GM12875 (cell line): ENCODE results near the gene PLCG2.

Source experiments
- H3K4me3 ChIP-seq: one replicate; pipeline ENCODE4 v1.5.1; 2011; ENCODE audit warnings: low read depth, low read length, control low read depth
- TF ChIP-seq, protein P1 (sequence below): IDR thresholded peaks from 2 replicates; pipeline ENCODE4 v1.5.1; 2011; ENCODE audit warnings: low read depth, mild to moderate bottlenecking, control low read depth, inconsistent platforms, low read length, moderate library complexity, borderline replicate concordance; ENCODE audit not compliant: insufficient read depth

Gene PLCG2

DNA sequence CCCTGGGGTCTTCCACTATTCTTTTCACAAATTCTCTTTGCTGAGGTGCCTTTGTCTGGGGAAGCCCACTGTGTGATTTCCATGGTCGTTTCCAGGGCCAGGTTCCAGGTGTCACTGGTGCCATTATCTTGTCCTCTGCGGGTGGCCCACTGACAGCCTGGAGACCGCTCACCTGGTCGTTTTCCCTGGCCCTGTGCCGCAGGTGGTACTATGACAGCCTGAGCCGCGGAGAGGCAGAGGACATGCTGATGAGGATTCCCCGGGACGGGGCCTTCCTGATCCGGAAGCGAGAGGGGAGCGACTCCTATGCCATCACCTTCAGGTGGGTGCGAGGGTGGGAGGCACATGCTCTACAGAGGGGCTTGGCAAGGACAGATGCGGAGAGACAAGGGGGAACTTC is 133.3 kb downstream of the PLCG2 start:
- no peak overlapping the region for H3K4me3 ChIP-seq
- TF ChIP-seq, protein P1, sequence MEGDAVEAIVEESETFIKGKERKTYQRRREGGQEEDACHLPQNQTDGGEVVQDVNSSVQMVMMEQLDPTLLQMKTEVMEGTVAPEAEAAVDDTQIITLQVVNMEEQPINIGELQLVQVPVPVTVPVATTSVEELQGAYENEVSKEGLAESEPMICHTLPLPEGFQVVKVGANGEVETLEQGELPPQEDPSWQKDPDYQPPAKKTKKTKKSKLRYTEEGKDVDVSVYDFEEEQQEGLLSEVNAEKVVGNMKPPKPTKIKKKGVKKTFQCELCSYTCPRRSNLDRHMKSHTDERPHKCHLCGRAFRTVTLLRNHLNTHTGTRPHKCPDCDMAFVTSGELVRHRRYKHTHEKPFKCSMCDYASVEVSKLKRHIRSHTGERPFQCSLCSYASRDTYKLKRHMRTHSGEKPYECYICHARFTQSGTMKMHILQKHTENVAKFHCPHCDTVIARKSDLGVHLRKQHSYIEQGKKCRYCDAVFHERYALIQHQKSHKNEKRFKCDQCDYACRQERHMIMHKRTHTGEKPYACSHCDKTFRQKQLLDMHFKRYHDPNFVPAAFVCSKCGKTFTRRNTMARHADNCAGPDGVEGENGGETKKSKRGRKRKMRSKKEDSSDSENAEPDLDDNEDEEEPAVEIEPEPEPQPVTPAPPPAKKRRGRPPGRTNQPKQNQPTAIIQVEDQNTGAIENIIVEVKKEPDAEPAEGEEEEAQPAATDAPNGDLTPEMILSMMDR, result no peak

DNA sequence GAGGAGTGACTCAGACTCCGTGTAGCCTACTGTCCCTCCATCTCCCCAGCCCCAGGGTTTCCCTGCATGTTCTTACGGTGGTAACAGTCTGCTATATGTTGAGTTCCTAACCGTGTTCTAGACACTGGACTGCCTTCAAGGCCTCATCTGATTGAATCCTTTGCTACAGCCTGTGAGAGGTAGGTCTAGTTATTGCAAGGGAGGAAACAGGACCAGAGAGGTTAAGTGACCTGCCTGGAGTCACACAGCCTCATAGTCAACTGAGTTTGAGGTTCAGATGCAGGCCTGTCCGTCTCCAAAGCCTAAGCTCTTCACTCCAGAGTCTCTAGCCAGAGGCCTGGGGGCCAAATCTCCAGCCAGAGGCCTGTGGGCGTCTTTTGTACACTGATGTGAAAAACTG is 134.1 kb downstream of the PLCG2 start:
- TF ChIP-seq, protein P1, result no peak

DNA sequence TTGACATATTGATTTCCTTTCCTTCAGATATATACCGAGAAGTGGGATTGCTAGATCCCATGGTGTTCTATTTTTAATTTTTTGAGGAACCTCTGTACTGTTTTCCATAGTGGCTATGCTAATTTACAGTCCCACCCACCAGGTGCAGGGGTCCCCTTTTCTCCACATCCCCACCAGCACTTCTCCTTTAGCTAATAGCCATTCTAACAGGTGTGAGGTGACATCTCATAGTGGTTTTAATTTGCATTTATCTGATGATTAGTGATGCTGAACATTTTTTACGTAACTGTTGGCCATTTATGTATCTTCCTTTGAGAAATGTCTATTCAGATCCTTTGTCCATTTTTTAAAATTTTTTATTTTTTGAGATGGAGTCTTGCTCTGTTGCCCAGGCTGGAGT is 138.3 kb downstream of the PLCG2 start:
- no peak overlapping the region for H3K4me3 ChIP-seq
- TF ChIP-seq, protein P1, result no peak

More for the DNA sequence above, 134.1 kb downstream of the PLCG2 start:
- no peak overlapping the region for H3K4me3 ChIP-seq

DNA sequence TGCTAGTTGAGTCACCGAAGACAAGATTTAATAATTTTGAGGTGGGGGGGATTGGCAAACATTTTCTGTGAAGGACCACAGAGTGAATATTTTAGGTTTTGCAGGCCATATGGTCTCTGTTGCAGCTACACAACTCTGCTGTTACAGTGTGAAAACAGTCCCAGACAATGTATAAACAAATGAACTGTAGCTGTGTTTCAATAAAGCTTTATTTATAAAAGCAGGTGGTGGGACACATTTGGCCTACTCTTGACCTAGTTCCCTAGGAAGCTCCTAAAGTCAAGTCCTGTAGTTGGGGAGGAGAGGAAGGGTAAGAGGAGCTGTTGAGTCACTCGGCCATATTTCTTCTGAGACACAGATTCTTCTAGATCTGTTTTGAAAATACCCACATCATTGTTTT is 139.8 kb downstream of the PLCG2 start:
- no peak overlapping the region for H3K4me3 ChIP-seq
- TF ChIP-seq, protein P1, result no peak

DNA sequence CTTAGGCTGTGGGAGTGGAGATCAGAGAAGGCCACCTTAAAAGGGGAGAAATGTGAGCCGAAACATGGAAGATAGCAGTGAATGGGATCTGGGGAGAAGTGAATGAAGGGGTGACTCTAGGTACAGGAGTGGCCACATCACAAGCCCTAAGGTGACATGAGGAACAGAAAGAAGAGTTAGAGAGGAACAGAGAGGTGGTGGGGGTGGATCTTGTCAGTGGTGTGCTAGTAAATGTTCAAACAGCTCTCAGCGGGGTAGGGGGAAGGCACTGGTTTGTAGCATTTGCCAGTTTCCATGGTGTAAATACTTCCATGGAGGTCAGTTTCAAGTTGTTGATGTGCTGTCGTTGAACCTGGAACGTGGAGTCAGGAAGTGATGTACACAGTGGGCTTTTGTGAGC is 141.4 kb downstream of the PLCG2 start:
- TF ChIP-seq, protein P1, result no peak
- H3K4me3 ChIP-seq, result no peak overlapping the region

DNA sequence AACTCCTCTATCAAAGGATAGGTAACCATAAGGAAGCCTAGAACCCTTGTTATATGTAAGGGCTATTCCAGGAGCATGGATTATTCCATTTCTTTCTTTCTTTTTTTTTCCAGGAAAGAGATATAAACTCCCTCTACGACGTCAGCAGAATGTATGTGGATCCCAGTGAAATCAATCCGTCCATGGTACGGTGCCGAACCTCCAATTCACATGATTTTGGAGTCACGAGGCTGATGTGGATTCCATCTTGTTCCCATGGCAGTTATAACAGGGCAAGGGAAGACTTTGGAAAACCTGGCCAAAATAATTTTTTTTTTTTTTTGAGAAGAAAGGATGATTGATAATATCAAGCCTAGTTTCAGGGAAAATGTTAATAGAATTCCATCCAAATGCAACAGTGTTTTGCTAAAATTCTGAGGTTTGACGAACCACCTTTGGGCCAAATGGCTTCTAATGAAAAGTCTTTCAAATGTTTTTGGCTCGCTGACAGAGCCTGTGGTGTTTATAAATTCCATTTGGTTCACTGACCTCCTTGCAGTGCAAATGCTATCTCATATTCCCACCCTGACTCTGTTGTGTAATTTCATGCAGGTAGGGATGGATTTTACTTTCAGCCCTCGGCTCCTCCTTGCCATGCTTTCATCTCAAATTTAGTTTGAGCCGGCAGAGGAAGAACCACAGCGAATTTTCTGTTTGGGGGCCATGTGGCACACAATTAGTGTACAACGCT is 142.2 kb downstream of the PLCG2 start:
- H3K4me3 ChIP-seq, result no peak overlapping the region
- TF ChIP-seq, protein P1, result no peak

DNA sequence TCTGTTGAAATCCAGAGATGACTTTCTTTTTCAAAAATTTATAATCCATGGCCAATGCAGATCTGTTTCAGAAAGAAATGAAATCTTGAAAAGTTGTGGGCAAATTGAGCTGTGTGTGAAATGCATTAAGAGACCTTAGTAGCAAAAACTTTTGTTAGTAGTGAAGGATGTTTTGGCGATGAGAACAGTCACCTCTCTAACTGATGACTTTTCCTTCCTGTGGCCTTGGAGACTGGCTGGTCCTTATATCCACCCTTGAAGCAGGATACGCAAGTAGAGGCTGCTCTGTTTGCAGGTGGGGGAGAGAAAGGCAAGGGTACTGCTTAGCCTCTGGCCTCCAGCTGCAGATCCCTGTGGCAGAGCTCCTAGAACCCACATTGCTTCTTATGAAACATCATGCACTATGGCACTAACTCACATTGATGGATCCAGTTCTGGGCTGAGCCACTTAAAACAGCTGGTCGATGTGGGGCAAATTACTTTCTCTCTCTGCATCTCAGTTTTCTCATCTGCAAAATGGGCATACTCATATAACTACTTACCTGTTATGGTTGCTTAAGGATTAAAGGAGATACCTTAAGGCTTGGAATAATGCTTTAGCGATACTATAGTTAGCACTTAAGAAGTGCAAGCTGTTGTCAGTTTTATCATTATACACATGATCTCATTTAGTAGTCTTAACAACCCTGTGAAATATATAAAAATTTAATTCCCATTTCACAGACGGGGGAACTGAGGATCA is 142.9 kb downstream of the PLCG2 start:
- no peak overlapping the region for H3K4me3 ChIP-seq
- TF ChIP-seq, protein P1, result no peak
